SU-DHL-6 (cell line): ENCODE results near the gene OSGIN1.

ENCODE experiments used
- H2AFZ ChIP-seq: fragments of 200-600 bp; sonication (generic); 2 replicates; pipeline ENCODE4 v1.6.1; 2014; ENCODE audit warnings: low read depth, mild to moderate bottlenecking, moderate library complexity, mixed read lengths, antibody characterized with exemption, low read length; ENCODE audit not compliant: severe bottlenecking
- H3F3A ChIP-seq: fragments of 200-600 bp; shearing (Covaris generic); 2 replicates; pipeline ENCODE4 v1.6.0; 2016; ENCODE audit warnings: antibody characterized with exemption, mild to moderate bottlenecking; ENCODE audit not compliant: insufficient read depth
- H3K27ac ChIP-seq: fragments of 200-600 bp; sonication (generic); 2 replicates; pipeline ENCODE4 v1.5.1; 2016; ENCODE audit warnings: low read depth, mild to moderate bottlenecking, low read length, moderate library complexity, mixed read lengths
- H3K27me3 ChIP-seq: fragments of 200-600 bp; sonication (generic), shearing (Covaris generic); 2 replicates; pipeline ENCODE4 v1.6.0; 2014; ENCODE audit warnings: mild to moderate bottlenecking, low read length
- H3K36me3 ChIP-seq: fragments of 200-600 bp; sonication (generic); 2 replicates; pipeline ENCODE4 v1.6.1; 2014; ENCODE audit warnings: mild to moderate bottlenecking, low read length, mixed read lengths
- H3K4me2 ChIP-seq: fragments of 300-600, 200-600 bp; shearing (Covaris generic), sonication (generic); 2 replicates; pipeline ENCODE4 v1.6.0; 2014; ENCODE audit warnings: low read length, low read depth, mild to moderate bottlenecking; ENCODE audit not compliant: poor library complexity, severe bottlenecking
- H3K4me3 ChIP-seq: fragments of 200-600 bp; sonication (generic); 2 replicates; pipeline ENCODE4 v1.5.1; 2014; ENCODE audit warnings: antibody characterized with exemption, low read length, mild to moderate bottlenecking, mixed read lengths; ENCODE audit not compliant: insufficient read depth, poor library complexity, severe bottlenecking
- H3K79me2 ChIP-seq: fragments of 200-600 bp; sonication (generic); 2 replicates; pipeline ENCODE4 v1.6.1; 2014; ENCODE audit warnings: mild to moderate bottlenecking, low read length, moderate library complexity; ENCODE audit not compliant: insufficient read depth
- H3K9ac ChIP-seq: fragments of 200-600 bp; sonication (generic); 2 replicates; pipeline ENCODE4 v1.7.0; 2014; ENCODE audit warnings: mild to moderate bottlenecking, low read length
- H3K9me2 ChIP-seq: fragments of 200-600 bp; sonication (generic); replicated peaks from 2 replicates; pipeline ENCODE4 v1.6.1; 2014; ENCODE audit warnings: low read length; ENCODE audit not compliant: insufficient read depth
- H3K9me3 ChIP-seq: fragments of 200-600 bp; sonication (generic); 2 replicates; pipeline ENCODE4 v1.6.1; 2014; ENCODE audit warnings: low read length, mixed read lengths; ENCODE audit not compliant: insufficient read depth
- H4K20me1 ChIP-seq: fragments of 200-600 bp; sonication (generic); 2 replicates; pipeline ENCODE4 v1.6.1; 2014; ENCODE audit warnings: low read depth, mild to moderate bottlenecking, antibody characterized with exemption, low read length, moderate library complexity, mixed read lengths
- EZH2phosphoT487 ChIP-seq: fragments of 200-600 bp; sonication (generic), shearing (Covaris generic); conservative IDR thresholded peaks from 2 replicates; pipeline ENCODE4 v1.6.1; 2018; ENCODE audit warnings: mild to moderate bottlenecking, antibody characterized with exemption, low read length, moderate library complexity, mixed read lengths
- TF ChIP-seq, protein P1 (sequence below): fragments of 200-600 bp; sonication (generic); IDR thresholded peaks from one replicate; pipeline ENCODE4 v1.5.1; 2017; ENCODE audit warnings: antibody characterized with exemption, mild to moderate bottlenecking, low read length, moderate library complexity; ENCODE audit not compliant: insufficient read depth, poor library complexity, severe bottlenecking

The OSGIN1 gene

DNA sequence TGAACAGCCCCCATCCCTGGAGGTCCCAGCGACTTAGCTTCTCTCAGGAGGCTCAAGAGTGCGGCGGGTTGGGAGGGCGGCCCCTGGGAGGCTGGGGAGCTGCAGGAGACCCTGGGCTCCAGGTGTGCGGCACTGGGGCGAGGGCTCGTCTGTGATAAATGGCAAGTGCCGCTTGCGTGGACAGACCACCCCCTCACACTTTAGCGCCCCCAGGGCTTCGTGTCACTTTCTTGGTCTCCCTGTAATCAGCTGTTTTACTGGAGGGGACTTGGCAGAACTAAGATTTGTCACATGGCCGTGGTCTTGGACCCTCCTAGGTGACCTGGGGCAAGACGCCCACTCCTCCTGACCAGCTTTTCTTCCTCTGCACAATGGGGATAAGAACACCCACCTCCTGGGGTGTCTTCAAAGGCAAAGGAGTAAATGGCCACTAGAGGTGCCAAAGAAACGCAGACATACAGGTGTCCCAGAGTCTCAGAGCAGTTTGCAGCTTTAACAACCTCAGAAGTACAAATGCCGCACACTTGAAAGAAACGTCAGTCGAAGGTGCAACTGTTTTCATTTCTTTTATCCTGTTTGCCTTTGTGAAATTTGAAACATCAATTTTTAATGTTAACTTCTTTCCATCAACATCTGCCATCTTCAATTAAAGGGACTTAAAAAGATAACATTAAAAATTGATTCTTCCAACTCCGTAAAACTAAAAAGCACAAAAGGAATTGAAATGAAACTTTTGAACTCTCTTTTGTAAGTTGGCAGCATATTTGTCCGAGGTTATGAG lies 946 bp downstream of the OSGIN1 start:
- Histone ChIP-seq H2AFZ (no peak overlapping the region), H3K4me2 (no peak overlapping the region), H3K27me3 (no peaks in the 10 kb centered on the region), H3K4me3 (no peak overlapping the region), H3K9me2 (no peaks in the 10 kb centered on the region), H4K20me1 (no peaks in the 10 kb centered on the region), H3K9me3 (no peaks in the 10 kb centered on the region), H3K27ac (no peak overlapping the region), H3F3A (no peaks in the 10 kb centered on the region), H3K36me3 (no peaks in the 10 kb centered on the region), H3K9ac (no peak overlapping the region), H3K79me2 (no peaks in the 10 kb centered on the region)
- no peak for TF ChIP-seq EZH2phosphoT487
- TF ChIP-seq, protein P1, sequence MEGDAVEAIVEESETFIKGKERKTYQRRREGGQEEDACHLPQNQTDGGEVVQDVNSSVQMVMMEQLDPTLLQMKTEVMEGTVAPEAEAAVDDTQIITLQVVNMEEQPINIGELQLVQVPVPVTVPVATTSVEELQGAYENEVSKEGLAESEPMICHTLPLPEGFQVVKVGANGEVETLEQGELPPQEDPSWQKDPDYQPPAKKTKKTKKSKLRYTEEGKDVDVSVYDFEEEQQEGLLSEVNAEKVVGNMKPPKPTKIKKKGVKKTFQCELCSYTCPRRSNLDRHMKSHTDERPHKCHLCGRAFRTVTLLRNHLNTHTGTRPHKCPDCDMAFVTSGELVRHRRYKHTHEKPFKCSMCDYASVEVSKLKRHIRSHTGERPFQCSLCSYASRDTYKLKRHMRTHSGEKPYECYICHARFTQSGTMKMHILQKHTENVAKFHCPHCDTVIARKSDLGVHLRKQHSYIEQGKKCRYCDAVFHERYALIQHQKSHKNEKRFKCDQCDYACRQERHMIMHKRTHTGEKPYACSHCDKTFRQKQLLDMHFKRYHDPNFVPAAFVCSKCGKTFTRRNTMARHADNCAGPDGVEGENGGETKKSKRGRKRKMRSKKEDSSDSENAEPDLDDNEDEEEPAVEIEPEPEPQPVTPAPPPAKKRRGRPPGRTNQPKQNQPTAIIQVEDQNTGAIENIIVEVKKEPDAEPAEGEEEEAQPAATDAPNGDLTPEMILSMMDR: no peak

DNA sequence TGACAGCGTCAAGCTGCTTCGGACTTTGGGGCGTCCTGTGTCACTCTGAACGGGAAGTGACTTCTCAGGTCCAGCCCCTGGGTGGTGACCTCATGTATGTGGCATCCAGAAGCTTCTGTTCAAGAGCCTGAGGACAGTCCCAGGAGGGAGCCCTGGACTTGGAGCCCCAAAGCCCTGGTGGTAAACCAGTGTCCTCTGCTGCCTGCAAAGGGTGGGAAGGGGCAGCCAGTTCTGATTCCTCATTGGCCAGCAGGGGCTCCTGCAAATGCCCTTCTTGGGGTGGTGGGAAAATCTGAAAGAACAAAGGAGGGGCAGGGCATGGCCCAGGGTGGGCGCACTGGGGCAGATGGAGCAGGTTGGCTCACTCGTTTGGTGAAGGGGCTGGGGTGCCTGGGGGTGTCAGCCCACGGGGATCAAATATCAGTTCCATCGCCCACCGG lies 1.6 kb downstream of the OSGIN1 start:
- Histone ChIP-seq H3K9me3 (no peaks in the 10 kb centered on the region), H3K9me2 (no peaks in the 10 kb centered on the region), H3K4me2 (no peak overlapping the region), H3K9ac (no peak overlapping the region), H2AFZ (no peak overlapping the region), H3K4me3 (no peak overlapping the region), H3K27me3 (no peaks in the 10 kb centered on the region), H4K20me1 (no peaks in the 10 kb centered on the region), H3K79me2 (no peaks in the 10 kb centered on the region), H3F3A (no peaks in the 10 kb centered on the region), H3K27ac (no peak overlapping the region), H3K36me3 (no peaks in the 10 kb centered on the region)
- no peak for TF ChIP-seq EZH2phosphoT487
- TF ChIP-seq, protein P1: no peak

DNA sequence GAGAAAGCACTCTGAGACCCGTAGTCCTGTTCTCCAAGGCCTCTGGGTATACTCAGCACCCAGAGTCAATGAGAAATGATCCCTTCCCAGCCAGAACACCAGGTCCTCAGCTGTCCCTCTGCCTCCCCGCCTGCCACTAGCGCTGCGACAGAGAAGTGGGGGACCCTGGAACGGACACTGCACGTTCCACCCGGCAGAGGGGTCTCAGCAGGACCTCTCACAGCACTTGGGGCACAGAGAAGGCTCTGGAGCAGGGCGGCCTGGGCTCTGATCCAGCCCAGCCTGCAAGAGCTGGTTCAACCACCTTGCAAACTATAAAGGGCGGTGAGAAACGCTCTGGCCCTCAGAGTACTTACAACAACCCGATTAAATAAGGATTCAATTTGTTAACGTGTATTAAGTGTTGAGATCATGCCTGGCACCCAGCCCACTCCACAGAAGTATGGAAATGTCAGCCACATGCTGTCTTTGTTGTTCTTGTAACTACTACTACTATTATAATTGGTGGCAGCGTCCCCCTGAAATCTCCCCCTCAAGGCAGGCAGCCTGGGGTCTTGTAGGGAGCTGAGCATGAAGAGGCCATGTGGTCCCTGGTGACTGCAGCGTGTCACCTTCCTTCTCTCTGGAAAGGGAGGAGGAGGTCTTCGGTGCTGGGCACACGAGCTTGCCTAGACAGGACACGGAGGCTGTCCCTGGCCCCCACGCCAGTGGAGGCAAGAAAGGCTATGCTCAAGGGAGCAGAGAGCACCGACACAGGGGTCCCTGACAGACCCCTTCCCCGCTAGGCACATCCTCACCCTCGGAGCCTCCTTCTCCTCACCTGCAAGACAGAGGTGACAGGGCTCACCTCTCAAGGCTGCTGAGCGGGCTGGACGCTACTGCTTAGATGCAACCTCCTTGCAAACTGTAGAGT lies 2.4 kb downstream of the OSGIN1 start:
- Histone ChIP-seq H4K20me1 (no peaks in the 10 kb centered on the region), H2AFZ (no peak overlapping the region), H3K4me2 (no peak overlapping the region), H3K9me2 (no peaks in the 10 kb centered on the region), H3K27ac (no peak overlapping the region), H3K79me2 (no peaks in the 10 kb centered on the region), H3K36me3 (no peaks in the 10 kb centered on the region), H3K9me3 (no peaks in the 10 kb centered on the region), H3K9ac (no peak overlapping the region), H3K27me3 (no peaks in the 10 kb centered on the region), H3K4me3 (no peak overlapping the region), H3F3A (no peaks in the 10 kb centered on the region)
- no peak for TF ChIP-seq EZH2phosphoT487
- TF ChIP-seq, protein P1: no peak
